Astrocyte (in vitro differentiated cells and primary cell): Measurements from ENCODE around the gene PSMB9. TPM values are rescaled to one million over a fixed set of nuclear protein-coding genes. Genes with fewer than 3 reads are reported as not detected.

Source experiments
- DNase-seq: peaks from one replicate; pipeline ENCODE4 v3.0.0-alpha.2; 2010; ENCODE audit warnings: low read depth
- FAIRE-seq: peaks from 2 replicates; lab custom pipeline; 2011; peaks lifted over from hg19 to GRCh38; lab: Jason Lieb, UNC
- H2AFZ ChIP-seq: 2 replicates; pipeline ENCODE4 v1.6.0; 2012; ENCODE audit warnings: low read depth, low read length, inconsistent platforms
- H3K27ac ChIP-seq: 2 replicates; pipeline ENCODE4 v1.5.1; 2011; ENCODE audit warnings: low read depth, low read length, inconsistent platforms
- H3K27me3 ChIP-seq: 2 replicates; pipeline ENCODE4 v1.6.0; 2011; ENCODE audit warnings: low read length, inconsistent platforms; ENCODE audit not compliant: insufficient read depth
- H3K36me3 ChIP-seq: 2 replicates; pipeline ENCODE4 v1.5.1; 2011; ENCODE audit warnings: low read length, inconsistent platforms; ENCODE audit not compliant: insufficient read depth
- H3K4me1 ChIP-seq: 2 replicates; pipeline ENCODE4 v1.5.1; 2011; ENCODE audit warnings: low read length, inconsistent platforms; ENCODE audit not compliant: insufficient read depth
- H3K4me2 ChIP-seq: 2 replicates; pipeline ENCODE4 v1.6.0; 2012; ENCODE audit warnings: low read length, inconsistent platforms
- H3K4me3 ChIP-seq: 2 replicates; pipeline ENCODE4 v1.5.1; 2011; ENCODE audit warnings: low read depth, mild to moderate bottlenecking, low read length, inconsistent platforms; ENCODE audit not compliant: insufficient read depth
- H3K79me2 ChIP-seq: 2 replicates; pipeline ENCODE4 v1.6.0; 2012; ENCODE audit warnings: mild to moderate bottlenecking, low read length, inconsistent platforms; ENCODE audit not compliant: insufficient read depth
- H3K9ac ChIP-seq: 2 replicates; pipeline ENCODE4 v1.6.0; 2012; ENCODE audit warnings: mild to moderate bottlenecking, low read length, inconsistent platforms
- H3K9me3 ChIP-seq: 2 replicates; pipeline ENCODE4 v1.5.1; 2012; ENCODE audit warnings: low read depth, mild to moderate bottlenecking, low read length, inconsistent platforms; ENCODE audit not compliant: insufficient read depth
- H4K20me1 ChIP-seq: 2 replicates; pipeline ENCODE4 v1.6.0; 2012; ENCODE audit warnings: low read length, inconsistent platforms; ENCODE audit not compliant: insufficient read depth
- H3K27ac Mint-ChIP-seq: one replicate; pipeline ENCODE4 v1.8.0; 2021; ENCODE audit warnings: mild to moderate bottlenecking, mixed read lengths; ENCODE audit not compliant: unreplicated experiment
- H3K27me3 Mint-ChIP-seq: one replicate; pipeline ENCODE4 v1.8.0; 2021; ENCODE audit warnings: low read depth, mixed read lengths; ENCODE audit not compliant: unreplicated experiment
- H3K36me3 Mint-ChIP-seq: one replicate; pipeline ENCODE4 v1.8.0; 2021; ENCODE audit warnings: low read depth, mixed read lengths; ENCODE audit not compliant: unreplicated experiment
- H3K4me1 Mint-ChIP-seq: one replicate; pipeline ENCODE4 v1.8.0; 2021; ENCODE audit warnings: low read depth, mixed read lengths; ENCODE audit not compliant: unreplicated experiment
- H3K4me3 Mint-ChIP-seq: one replicate; pipeline ENCODE4 v1.8.0; 2021; ENCODE audit warnings: mild to moderate bottlenecking, moderate library complexity, mixed read lengths; ENCODE audit not compliant: unreplicated experiment
- H3K9me3 Mint-ChIP-seq: one replicate; pipeline ENCODE4 v1.8.0; 2021; ENCODE audit warnings: mild to moderate bottlenecking, mixed read lengths; ENCODE audit not compliant: unreplicated experiment
- CTCF ChIP-seq: IDR thresholded peaks from 2 replicates; pipeline ENCODE4 v1.5.1; 2011; ENCODE audit warnings: low read depth, mild to moderate bottlenecking, inconsistent platforms, low read length, moderate library complexity; ENCODE audit not compliant: insufficient read depth
- EZH2 ChIP-seq: IDR thresholded peaks from 2 replicates; pipeline ENCODE4 v1.6.1; 2012; ENCODE audit warnings: mild to moderate bottlenecking, low read length, inconsistent platforms; ENCODE audit not compliant: insufficient read depth
- total RNA-seq: library from RNA; stranded (reverse); gene quantifications from 2 replicates; pipeline ENCODE4 v1.2.1, GENCODE V29; 2021

Gene PSMB9
- total RNA-seq, 1 donor from 2014 or later: 34.1 TPM

GRCh38 chr6:32882879-32883250 lies 28.9 kb downstream of the PSMB9 start:
- H3K36me3 ChIP-seq: no peaks in the 10 kb centered on the region
- Mint-ChIP-seq H3K4me1 (peaks cover 3% of the 10 kb centered on the region), H3K4me3 (no peak overlapping the region), H3K27ac (no peak overlapping the region), H3K27me3 (no peaks in the 10 kb centered on the region), H3K9me3 (peaks cover 3% of the 10 kb centered on the region), H3K36me3 (no peaks in the 10 kb centered on the region)
- no peak overlapping the region for H3K4me2 ChIP-seq
- DNase-seq (peak; percentile 36), FAIRE-seq (no peak)
- no peaks in the 10 kb centered on the region for H3K79me2 ChIP-seq
- no peak overlapping the region for H3K4me3 ChIP-seq
- no peak overlapping the region for H3K9ac ChIP-seq
- no peak overlapping the region for H3K27ac ChIP-seq
- TF ChIP-seq EZH2: no peak
- TF ChIP-seq CTCF: no peak
- H3K9me3 ChIP-seq: no peaks in the 10 kb centered on the region
- peaks cover 7% of the 10 kb centered on the region for H3K4me1 ChIP-seq
- no peak overlapping the region for H2AFZ ChIP-seq
- H3K27me3 ChIP-seq: peaks cover 22% of the 10 kb centered on the region
- H4K20me1 ChIP-seq: no peaks in the 10 kb centered on the region

GRCh38 chr6:32883789-32884188 lies 29.8 kb downstream of the PSMB9 start:
- H3K9me3 Mint-ChIP-seq: peaks cover 3% of the 10 kb centered on the region
- no peaks in the 10 kb centered on the region for H3K9me3 ChIP-seq
- H3K79me2 ChIP-seq: no peaks in the 10 kb centered on the region
- no peak overlapping the region for H3K27ac Mint-ChIP-seq
- no peaks in the 10 kb centered on the region for H4K20me1 ChIP-seq
- H3K27me3 ChIP-seq: peaks cover 22% of the 10 kb centered on the region
- H3K4me1 Mint-ChIP-seq: peaks cover 3% of the 10 kb centered on the region
- peaks cover 7% of the 10 kb centered on the region for H3K4me1 ChIP-seq
- no peak overlapping the region for H3K4me2 ChIP-seq
- no peaks in the 10 kb centered on the region for H3K36me3 Mint-ChIP-seq
- H3K9ac ChIP-seq: no peak overlapping the region
- FAIRE-seq (no peak), DNase-seq (peak; percentile 6)
- no peak overlapping the region for H3K4me3 ChIP-seq
- no peaks in the 10 kb centered on the region for H3K36me3 ChIP-seq
- TF ChIP-seq EZH2 (no peak), CTCF (no peak)
- H3K4me3 Mint-ChIP-seq: no peak overlapping the region
- H3K27me3 Mint-ChIP-seq: no peaks in the 10 kb centered on the region
- no peak overlapping the region for H3K27ac ChIP-seq
- no peak overlapping the region for H2AFZ ChIP-seq

GRCh38 chr6:32885698-32886286 lies 31.8 kb downstream of the PSMB9 start:
- Histone ChIP-seq H3K4me3 (no peak overlapping the region), H3K4me1 (peaks cover 7% of the 10 kb centered on the region), H3K4me2 (no peak overlapping the region), H2AFZ (no peak overlapping the region), H3K9ac (no peak overlapping the region), H4K20me1 (no peaks in the 10 kb centered on the region), H3K9me3 (no peaks in the 10 kb centered on the region), H3K79me2 (no peaks in the 10 kb centered on the region), H3K36me3 (no peaks in the 10 kb centered on the region), H3K27ac (no peak overlapping the region), H3K27me3 (peaks cover 3% of the 10 kb centered on the region)
- no peaks in the 10 kb centered on the region for H3K27me3 Mint-ChIP-seq
- DNase-seq (peak; percentile 49), FAIRE-seq (no peak)
- peaks cover 3% of the 10 kb centered on the region for H3K4me1 Mint-ChIP-seq
- H3K4me3 Mint-ChIP-seq: no peak overlapping the region
- TF ChIP-seq CTCF: peak; percentile 52
- TF ChIP-seq EZH2: no peak
- H3K36me3 Mint-ChIP-seq: no peaks in the 10 kb centered on the region
- no peaks in the 10 kb centered on the region for H3K9me3 Mint-ChIP-seq
- no peak overlapping the region for H3K27ac Mint-ChIP-seq
